GM18907 (cell line): ENCODE measurements around the gene STAC2.

Experiments used
- ATAC-seq: cut with Tn5 transposase; IDR thresholded peaks from one replicate; pipeline ENCODE4 v1.9.1; 2021; ENCODE audit warnings: mild to moderate bottlenecking, moderate library complexity; ENCODE audit not compliant: unreplicated experiment

STAC2 gene

DNA sequence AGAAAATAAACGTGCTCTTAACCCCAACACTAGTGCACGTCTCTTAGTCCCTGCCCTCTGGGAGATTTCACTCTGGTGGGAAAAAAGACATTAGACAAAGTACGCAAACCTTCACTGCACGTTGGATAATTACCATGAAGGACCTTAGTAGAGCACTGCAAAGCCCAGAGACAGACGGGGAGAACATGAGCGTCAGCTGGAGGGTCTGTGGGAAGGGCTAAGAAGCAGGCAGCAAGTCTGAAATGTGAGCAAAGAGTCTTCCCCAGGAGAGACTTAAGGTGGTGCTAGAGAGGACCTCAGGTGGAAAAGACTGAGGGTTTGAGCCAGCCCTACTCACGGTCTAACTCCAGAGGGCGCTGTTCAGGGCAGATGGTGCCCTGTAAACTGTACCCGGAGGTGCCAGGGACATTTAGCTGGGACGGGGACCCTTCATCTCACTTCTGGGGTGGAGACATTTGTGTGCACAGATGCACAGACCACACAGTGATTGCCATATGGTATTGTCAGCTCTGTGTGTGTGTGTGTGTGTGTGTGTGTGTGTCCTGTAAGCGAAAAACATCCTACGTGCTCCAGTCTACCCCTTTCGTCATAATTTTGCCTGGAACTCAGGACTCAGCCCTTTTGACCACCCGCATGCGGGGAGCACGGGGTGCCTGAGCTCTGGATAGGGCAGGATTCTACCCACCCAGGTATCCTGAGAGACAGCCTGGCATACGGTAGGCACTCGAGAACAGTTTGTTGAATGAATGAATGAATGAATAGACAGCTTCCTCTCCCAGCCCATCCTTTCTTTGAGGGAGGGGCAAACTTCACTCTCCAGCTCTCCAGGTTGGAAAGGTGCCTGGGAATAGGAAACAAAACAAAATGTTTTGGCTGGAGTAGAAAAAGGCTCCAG, 10.1 kb upstream of the STAC2 start:
- ATAC-seq, result no peak

DNA sequence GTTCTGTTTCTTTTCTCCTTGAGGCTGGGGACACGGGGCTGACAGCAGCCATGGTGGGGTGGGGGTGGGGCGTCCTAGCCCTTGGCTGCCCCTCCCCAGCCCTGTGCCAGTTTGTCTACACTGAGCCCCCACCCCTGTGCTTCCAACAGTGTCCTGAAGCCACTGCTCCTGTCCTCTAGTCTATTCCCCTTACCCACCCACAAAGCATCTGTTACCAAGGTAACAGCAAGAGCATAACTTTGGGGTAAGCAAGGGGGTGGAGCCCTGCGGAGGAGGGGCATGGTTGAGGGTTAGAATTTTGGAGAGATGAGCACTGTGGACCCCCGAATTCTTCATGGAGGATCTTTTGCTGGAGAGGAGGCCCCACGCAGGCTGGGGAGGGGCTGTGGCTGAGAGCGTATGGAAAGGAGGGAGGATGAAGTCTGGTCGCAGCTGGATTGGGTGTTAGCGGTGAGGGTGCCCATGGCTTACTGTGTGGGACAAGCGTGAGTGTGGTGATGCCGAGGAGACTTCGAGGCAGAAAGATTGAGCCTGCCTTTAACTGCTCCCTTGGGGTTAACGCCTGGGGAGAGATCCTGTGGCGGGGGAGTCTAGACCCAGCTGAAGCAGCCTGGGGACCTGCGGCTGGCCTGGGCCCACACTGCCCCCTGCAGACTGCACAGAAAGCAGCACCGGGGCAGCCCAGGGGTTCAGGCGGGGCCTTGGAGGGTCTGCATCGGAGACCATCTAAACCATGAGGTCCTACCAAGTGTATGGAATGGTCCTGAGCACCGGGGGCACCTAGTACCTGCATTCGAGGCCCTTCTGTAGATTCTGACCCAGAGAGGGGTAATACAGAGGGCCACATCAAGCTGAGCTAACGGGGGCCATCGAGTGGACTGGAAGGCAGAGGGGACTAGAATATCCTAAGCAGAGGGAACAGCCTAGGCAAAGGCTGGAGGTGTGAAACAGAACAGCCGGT, 6.1 kb upstream of the STAC2 start:
- no peak for ATAC-seq

DNA sequence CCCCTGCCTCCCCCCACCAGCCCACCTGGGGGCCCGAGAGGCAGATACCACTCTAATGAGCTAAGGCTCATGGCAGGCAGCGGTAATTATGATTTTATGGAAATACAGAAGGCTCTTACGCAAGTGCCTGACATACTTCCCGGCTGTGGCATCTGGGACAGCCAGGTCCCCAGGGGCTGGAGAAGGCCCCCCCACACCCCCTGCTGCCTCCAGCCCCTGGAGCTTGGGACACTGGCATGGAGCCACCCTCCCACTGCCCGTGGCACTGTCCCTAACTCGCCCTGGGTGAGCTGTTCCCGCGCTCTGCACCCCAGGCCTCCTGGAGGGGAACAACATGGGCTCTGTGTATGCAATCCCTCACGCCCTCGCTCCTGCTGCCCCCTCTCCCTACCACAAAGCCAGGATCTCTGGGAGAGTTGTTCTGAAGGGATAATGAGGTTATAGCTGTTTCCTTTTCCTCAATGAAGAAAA, 5.4 kb upstream of the STAC2 start:
- ATAC-seq, result no peak

DNA sequence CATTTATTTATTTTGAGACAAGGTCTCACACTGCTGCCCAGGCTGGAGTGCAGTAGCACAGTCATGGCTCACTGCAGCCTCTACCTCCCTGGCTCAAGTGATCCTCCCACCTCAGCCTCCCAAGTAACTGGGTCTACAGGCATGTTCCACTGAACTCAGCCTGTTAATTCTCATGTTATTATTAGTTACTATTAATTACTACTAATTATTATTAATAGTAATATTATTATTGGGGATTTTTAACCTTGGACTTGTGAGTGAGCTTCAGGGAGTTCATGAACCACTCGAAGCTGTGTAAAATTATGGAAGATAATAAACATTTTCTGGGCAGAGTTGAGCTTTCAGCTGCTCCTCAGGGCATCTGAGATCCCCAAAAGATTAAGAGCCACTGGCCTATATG, 4.6 kb upstream of the STAC2 start:
- ATAC-seq, result no peak

GRCh38 chr17:39229274-39229913, 3.6 kb upstream of the STAC2 start:
- ATAC-seq, result no peak

GRCh38 chr17:39227364-39227919, 1.7 kb upstream of the STAC2 start:
- ATAC-seq, result no peak

GRCh38 chr17:39225959-39226683, 376 bp upstream of the STAC2 start:
- ATAC-seq, result no peak

DNA sequence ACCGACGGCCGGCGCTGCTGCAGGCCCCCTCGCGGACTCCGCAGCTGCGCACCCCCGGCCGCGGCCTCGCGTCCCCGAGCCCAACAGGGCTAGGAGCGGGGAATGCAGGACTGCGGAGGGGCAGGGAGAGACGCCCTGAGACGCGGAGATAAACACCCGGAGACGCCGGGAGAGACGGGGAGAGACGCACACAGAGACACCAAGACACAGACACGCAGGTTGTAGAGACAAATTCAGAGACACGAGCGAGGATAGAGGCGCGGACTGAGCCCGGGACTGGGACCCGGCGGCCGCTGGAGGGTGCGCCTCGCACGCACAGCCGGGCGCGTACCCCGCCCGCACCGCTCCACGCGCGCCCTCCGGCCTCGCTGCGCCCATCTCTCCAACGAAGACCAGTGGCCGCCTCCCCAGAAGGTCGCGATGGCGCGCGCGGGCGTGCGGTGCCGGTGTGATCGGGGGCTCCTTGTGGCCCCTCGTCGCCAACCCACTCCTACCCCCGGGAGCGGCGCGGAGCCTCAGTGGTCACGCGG, 902 bp downstream of the STAC2 start:
- ATAC-seq, result no peak

DNA sequence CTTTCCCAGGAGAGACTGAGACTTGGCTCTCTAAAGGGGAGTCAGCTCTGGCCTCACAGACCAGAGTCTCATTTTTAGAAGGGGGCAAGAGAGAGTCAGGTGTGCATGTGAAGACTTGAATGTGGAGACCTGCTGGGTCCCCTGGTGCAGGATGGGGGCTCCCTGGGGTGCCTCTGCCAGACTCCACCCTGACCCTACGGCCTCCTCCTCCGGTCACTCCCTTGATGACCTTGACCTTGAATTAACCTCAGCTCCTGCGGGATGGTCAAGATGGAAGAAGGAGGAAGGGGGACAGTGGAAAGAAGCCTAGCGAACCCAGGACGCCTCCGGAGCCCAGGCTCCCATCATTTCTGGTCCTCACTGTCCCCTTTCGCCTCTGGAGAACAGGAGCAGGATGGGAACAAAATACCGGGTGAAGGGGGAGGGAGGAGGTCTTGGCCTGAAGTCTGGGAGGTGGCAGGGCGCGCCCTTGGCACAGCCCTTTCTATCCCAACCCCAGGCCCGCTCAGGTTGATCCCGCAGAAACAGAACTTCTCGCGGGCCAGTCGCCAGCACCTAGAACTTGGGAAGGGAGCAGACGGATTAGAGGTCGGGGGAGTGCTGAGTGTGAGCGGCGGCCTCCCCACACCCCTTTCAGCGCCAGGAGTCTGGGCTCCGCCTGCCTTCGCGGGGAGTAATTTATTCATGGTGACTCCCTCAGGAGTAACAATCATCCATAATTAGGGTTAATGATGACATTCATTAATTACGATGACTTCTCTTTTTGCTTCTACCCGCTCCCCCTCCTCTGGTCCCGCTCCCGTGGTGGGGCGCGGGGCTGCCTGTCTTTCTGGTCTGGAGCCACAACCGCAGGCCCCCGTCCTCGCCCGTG, 1.6 kb downstream of the STAC2 start:
- ATAC-seq, result no peak

GRCh38 chr17:39222866-39223834, 2.6 kb downstream of the STAC2 start:
- no peak for ATAC-seq

DNA sequence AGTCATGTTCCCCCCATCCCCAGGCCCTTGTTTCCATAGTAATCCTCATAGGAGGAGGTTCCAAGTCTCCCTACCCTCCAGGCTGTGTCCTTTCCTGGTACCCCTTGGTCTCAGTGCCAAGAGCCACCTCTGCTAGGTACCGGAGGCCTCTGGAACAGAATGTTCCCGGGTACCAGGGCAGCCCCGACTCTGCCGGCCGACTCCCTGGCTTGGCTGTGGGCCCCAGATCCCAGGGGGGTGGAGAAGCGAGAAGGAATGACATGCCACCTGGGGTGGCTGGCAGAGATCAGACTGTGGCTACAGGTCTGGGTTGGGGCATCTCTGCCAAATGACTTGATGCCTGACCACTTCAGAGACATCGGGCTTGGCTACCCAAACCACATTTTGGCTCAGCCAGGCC, 3.6 kb downstream of the STAC2 start:
- no peak for ATAC-seq

GRCh38 chr17:39221572-39221971, 4.2 kb downstream of the STAC2 start:
- ATAC-seq, result no peak

GRCh38 chr17:39219647-39220154, 6.0 kb downstream of the STAC2 start:
- ATAC-seq, result no peak

- no peak for ATAC-seq
Observed at GRCh38 chr17:39218906-39219305, 6.8 kb downstream of the STAC2 start.

- ATAC-seq, result no peak
Observed at GRCh38 chr17:39217734-39218369, 7.9 kb downstream of the STAC2 start.

GRCh38 chr17:39213852-39214251, 11.9 kb downstream of the STAC2 start:
- no peak for ATAC-seq

GRCh38 chr17:39212841-39213480, 12.8 kb downstream of the STAC2 start:
- no peak for ATAC-seq
